Measurements from ENCODE around the gene MAML1.
"Not testable (repeated sequence)": the region's sequence is repeated elsewhere in the genome, so short reads cannot be mapped to it uniquely, and the experiment has no call there.

The MAML1 gene, protein sequence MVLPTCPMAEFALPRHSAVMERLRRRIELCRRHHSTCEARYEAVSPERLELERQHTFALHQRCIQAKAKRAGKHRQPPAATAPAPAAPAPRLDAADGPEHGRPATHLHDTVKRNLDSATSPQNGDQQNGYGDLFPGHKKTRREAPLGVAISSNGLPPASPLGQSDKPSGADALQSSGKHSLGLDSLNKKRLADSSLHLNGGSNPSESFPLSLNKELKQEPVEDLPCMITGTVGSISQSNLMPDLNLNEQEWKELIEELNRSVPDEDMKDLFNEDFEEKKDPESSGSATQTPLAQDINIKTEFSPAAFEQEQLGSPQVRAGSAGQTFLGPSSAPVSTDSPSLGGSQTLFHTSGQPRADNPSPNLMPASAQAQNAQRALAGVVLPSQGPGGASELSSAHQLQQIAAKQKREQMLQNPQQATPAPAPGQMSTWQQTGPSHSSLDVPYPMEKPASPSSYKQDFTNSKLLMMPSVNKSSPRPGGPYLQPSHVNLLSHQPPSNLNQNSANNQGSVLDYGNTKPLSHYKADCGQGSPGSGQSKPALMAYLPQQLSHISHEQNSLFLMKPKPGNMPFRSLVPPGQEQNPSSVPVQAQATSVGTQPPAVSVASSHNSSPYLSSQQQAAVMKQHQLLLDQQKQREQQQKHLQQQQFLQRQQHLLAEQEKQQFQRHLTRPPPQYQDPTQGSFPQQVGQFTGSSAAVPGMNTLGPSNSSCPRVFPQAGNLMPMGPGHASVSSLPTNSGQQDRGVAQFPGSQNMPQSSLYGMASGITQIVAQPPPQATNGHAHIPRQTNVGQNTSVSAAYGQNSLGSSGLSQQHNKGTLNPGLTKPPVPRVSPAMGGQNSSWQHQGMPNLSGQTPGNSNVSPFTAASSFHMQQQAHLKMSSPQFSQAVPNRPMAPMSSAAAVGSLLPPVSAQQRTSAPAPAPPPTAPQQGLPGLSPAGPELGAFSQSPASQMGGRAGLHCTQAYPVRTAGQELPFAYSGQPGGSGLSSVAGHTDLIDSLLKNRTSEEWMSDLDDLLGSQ

DNA sequence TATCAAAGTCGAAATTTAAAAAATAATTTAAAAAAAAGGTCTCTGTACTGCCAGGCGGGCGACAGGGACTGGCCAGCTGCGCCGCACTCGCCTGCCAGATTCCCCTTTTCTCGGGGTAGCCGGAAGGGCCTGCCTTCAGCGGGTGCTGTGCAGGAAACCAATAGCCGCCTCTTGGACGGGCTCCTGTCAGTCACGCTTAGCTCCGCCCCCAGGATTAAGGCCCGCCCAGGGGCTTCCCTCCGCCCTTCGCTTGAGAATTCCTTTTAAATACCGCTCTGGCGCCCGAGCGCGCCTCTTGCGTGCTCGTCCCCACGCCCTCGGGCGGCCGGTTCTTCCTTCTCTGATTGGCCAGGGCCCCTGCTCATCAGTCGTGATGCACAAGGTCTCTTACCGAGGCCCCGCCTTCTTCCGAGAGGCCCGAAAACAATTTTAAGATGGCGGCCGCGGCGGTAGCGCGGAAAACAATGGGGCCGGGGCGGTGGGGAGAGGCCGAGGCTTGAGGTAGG lies at the start of gene MAML1:
TSS of gene MAML1 (plus strand) at position 411 of the 506 bp plus-strand sequence. CDS start 291 bp downstream, outside the sequence.
- Mint-ChIP-seq H3K4me1 (peaks cover 39% of the 10 kb centered on the region), H3K36me3 (peaks cover 49% of the 10 kb centered on the region), H3K9me3 (no peaks in the 10 kb centered on the region), H3K27me3 (no peaks in the 10 kb centered on the region), H3K27ac (peak within 1 kb of the TSS; percentile 94), H3K4me3 (peak within 1 kb of the TSS; percentile 97)
- CTCF ChIA-PET: interaction anchor here (0.9 to 1.3 kb wide), 4 partner anchors 23 to 104 kb away, joined by 3 to 6 read pairs (median 4); no protein-coding TSS in a partner anchor
- DNase-seq: peak; percentile 100

DNA sequence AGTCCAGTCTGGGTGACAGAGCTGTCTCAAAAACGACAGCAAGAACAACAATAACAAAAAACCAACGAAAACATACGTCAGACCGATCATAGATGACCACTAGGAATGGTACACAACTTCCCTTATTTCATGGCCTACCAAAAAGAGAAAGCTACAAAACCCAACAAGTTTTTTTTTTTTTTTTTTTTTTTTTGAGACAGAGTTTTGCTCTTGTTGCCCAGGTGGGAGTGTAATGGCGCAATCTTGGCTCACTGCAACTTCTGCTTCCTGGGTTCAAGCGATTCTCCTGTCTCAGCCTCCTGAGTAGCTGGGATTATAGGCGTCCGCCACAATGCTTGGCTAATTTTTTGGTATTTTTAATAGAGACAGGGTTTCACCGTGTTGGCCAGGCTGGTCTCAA lies 43.4 kb upstream of the MAML1 start:
- CTCF ChIA-PET: not testable (repeated sequence)

GRCh38 chr5:179694561-179694960 lies 38.1 kb upstream of the MAML1 start:
- Mint-ChIP-seq H3K4me1 (peaks cover 17% of the 10 kb centered on the region), H3K27ac (no peak overlapping the region), H3K36me3 (peaks cover 8% of the 10 kb centered on the region), H3K27me3 (no peaks in the 10 kb centered on the region), H3K9me3 (no peaks in the 10 kb centered on the region), H3K4me3 (no peak overlapping the region)
- DNase-seq: no peak
- CTCF ChIA-PET: interaction anchor here (0.8 to 1.5 kb wide), 3 partner anchors 26 to 182 kb away, joined by 3 to 4 read pairs (median 3); no protein-coding TSS in a partner anchor

More for the DNA sequence above, 43.4 kb upstream of the MAML1 start:
- H3K4me1 Mint-ChIP-seq, H3K36me3 Mint-ChIP-seq, H3K27me3 Mint-ChIP-seq, DNase-seq, H3K27ac Mint-ChIP-seq, H3K9me3 Mint-ChIP-seq, H3K4me3 Mint-ChIP-seq: not testable (repeated sequence)

- no peaks in the 10 kb centered on the region for H3K9me3 Mint-ChIP-seq
- no peaks in the 10 kb centered on the region for H3K27me3 Mint-ChIP-seq
- H3K4me3 Mint-ChIP-seq: no peak overlapping the region
- no peak for DNase-seq
- peaks cover 17% of the 10 kb centered on the region for H3K36me3 Mint-ChIP-seq
- peak overlapping the region; percentile 98 for H3K27ac Mint-ChIP-seq
- CTCF ChIA-PET: interaction anchor here (2.1 kb wide), 1 partner anchor 17 kb away, joined by 10 read pairs; no protein-coding TSS in a partner anchor
- peaks cover 30% of the 10 kb centered on the region for H3K4me1 Mint-ChIP-seq
Measured at GRCh38 chr5:179696603-179697002, 36.0 kb upstream of the MAML1 start.

DNA sequence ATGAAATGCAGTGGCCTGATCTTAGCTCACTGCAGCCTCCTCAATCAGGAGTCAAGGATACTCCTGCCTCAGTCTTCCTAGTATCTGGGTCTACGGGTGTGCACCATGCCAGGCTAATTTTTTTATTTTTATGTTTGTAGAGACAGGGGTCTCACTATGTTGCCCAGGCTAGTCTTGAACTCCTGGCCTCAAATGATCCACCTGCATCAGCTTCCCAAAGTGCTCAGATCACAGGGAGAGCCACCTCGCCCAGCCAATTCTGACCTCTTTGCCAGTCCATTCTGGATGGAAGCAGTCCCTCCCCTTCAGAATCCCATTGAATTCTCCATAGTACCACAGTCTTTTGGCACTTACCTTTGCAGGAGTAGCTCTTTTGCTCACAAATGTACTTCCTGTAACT lies 35.5 kb upstream of the MAML1 start:
- peaks cover 19% of the 10 kb centered on the region for H3K36me3 Mint-ChIP-seq
- CTCF ChIA-PET: interaction anchor here (2.1 kb wide), 1 partner anchor 17 kb away, joined by 10 read pairs; no protein-coding TSS in a partner anchor
- H3K4me3 Mint-ChIP-seq: peak overlapping the region; percentile 91
- peaks cover 32% of the 10 kb centered on the region for H3K4me1 Mint-ChIP-seq
- H3K9me3 Mint-ChIP-seq: no peaks in the 10 kb centered on the region
- no peaks in the 10 kb centered on the region for H3K27me3 Mint-ChIP-seq
- no peak for DNase-seq
- H3K27ac Mint-ChIP-seq: peak overlapping the region; percentile 98

- CTCF ChIA-PET: interaction anchor here (2.1 kb wide), 1 partner anchor 18 kb away, joined by 10 read pairs; no protein-coding TSS in a partner anchor
- Mint-ChIP-seq H3K36me3 (peaks cover 24% of the 10 kb centered on the region), H3K4me3 (peak overlapping the region; percentile 91), H3K4me1 (peaks cover 36% of the 10 kb centered on the region), H3K27ac (peak overlapping the region; percentile 98)
- H3K9me3 Mint-ChIP-seq, DNase-seq, H3K27me3 Mint-ChIP-seq: not testable (repeated sequence)
Measured at GRCh38 chr5:179697543-179697942, 35.1 kb upstream of the MAML1 start.

GRCh38 chr5:179697993-179698934 lies 34.4 kb upstream of the MAML1 start:
- H3K4me1 Mint-ChIP-seq: peaks cover 42% of the 10 kb centered on the region
- CTCF ChIA-PET: interaction anchor here (2.1 kb wide), 1 partner anchor 19 kb away, joined by 10 read pairs; no protein-coding TSS in a partner anchor
- H3K36me3 Mint-ChIP-seq: peaks cover 28% of the 10 kb centered on the region

DNA sequence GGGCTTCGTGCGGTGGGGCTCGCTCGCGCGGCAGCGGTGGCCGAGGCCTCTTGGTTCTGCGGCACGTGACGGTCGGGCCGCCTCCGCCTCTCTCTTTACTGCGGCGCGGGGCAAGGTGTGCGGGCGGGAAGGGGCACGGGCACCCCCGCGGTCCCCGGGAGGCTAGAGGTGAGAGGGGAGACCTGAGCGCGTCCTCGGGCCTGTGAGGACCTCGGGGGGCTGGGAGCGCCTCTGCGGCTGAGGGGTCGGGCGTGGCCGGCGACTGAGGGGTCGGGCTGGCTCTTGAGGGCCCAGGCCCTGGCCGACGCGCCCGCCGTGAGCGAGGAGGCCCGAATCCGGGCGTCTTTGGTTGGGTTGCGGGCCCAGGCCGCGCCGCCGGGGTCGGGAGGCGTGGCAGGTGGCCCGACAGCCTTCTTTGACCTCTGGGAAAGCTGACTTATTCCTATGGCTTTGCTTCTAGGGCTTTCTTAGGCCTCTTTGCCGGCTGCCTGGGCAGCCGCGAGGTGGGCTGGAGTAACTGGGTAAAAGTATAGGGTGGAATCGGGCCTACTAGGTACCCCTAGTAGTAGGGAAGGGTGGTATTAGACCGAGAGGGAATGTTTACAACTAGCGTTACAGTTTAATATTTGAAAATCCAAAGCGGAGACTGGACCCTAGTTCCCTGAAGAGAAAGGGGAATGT lies 33.5 kb upstream of the MAML1 start, which contains the start of gene CANX:
TSS of gene CANX (plus strand) at position 33 of the 681 bp plus-strand sequence. CDS start 6,715 bp downstream, outside the sequence.
- H3K9me3 Mint-ChIP-seq: no peaks in the 10 kb centered on the region
- peaks cover 37% of the 10 kb centered on the region for H3K36me3 Mint-ChIP-seq
- H3K27me3 Mint-ChIP-seq: no peaks in the 10 kb centered on the region
- peak within 1 kb of the TSS; percentile 91 for H3K4me3 Mint-ChIP-seq
- CTCF ChIA-PET: interaction anchor here (1.2 kb wide), 1 partner anchor 31 kb away, joined by 4 read pairs; no protein-coding TSS in a partner anchor
- H3K4me1 Mint-ChIP-seq: peaks cover 50% of the 10 kb centered on the region
- no peak for DNase-seq
- peak within 1 kb of the TSS; percentile 98 for H3K27ac Mint-ChIP-seq

More at GRCh38 chr5:179697993-179698934, 34.4 kb upstream of the MAML1 start:
- peak; percentile 99 for DNase-seq
- Mint-ChIP-seq H3K27me3 (no peaks in the 10 kb centered on the region), H3K9me3 (no peaks in the 10 kb centered on the region), H3K4me3 (peak overlapping the region; percentile 91), H3K27ac (peak overlapping the region; percentile 98)

- Mint-ChIP-seq H3K4me3 (peak overlapping the region; percentile 91), H3K27me3 (no peaks in the 10 kb centered on the region), H3K27ac (peak overlapping the region; percentile 98), H3K9me3 (no peaks in the 10 kb centered on the region), H3K4me1 (peaks cover 50% of the 10 kb centered on the region), H3K36me3 (peaks cover 35% of the 10 kb centered on the region)
- DNase-seq: peak; percentile 39
- CTCF ChIA-PET: interaction anchor here (1.2 kb wide), 1 partner anchor 30 kb away, joined by 4 read pairs; no protein-coding TSS in a partner anchor
Measured at GRCh38 chr5:179699616-179700237, 32.9 kb upstream of the MAML1 start.

GRCh38 chr5:179700401-179700918 lies 32.2 kb upstream of the MAML1 start:
- Mint-ChIP-seq H3K4me3 (peak overlapping the region; percentile 91), H3K4me1 (peaks cover 54% of the 10 kb centered on the region), H3K27ac (peak overlapping the region; percentile 98), H3K27me3 (no peaks in the 10 kb centered on the region), H3K36me3 (peaks cover 38% of the 10 kb centered on the region), H3K9me3 (no peaks in the 10 kb centered on the region)
- no peak for DNase-seq
- CTCF ChIA-PET: interaction anchor here (1.2 kb wide), 1 partner anchor 29 kb away, joined by 4 read pairs; no protein-coding TSS in a partner anchor

GRCh38 chr5:179716286-179716685 lies 16.3 kb upstream of the MAML1 start:
- H3K36me3 Mint-ChIP-seq: peaks cover 51% of the 10 kb centered on the region
- CTCF ChIA-PET: no interaction called here
- H3K9me3 Mint-ChIP-seq: no peaks in the 10 kb centered on the region

More at GRCh38 chr5:179716286-179716685, 16.3 kb upstream of the MAML1 start:
- Mint-ChIP-seq H3K27ac (no peak overlapping the region), H3K4me3 (no peak overlapping the region), H3K4me1 (peaks cover 3% of the 10 kb centered on the region), H3K27me3 (no peaks in the 10 kb centered on the region)
- no peak for DNase-seq
